ENCODE data around the gene ANKRD6. TPM values are rescaled to one million over a fixed set of nuclear protein-coding genes. Genes with fewer than 3 reads are reported as not detected.

The ANKRD6 gene
- total RNA-seq, 1 experiment from 2014 or later = 13.9 TPM

DNA sequence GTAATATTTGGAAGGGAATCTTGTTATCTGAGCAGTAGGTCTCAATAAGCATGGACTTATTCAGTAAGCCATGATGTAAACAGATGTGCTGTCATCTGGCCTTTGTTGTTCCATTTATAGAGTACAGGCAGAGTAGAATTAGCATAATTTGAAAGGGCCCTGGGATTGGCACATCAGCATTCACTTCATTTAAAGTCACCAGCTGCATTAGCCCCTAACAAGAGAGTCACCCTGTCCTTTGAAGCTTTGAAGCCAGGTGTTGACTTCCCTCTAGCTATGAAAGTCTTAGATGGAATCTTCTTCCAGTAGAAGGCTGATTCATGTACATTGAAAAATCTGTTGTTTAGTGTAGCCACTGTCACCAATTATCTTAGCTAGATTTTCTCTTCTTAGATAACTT is 95.9 kb downstream of the ANKRD6 start (continued):
- TF ChIP-seq, protein P1, sequence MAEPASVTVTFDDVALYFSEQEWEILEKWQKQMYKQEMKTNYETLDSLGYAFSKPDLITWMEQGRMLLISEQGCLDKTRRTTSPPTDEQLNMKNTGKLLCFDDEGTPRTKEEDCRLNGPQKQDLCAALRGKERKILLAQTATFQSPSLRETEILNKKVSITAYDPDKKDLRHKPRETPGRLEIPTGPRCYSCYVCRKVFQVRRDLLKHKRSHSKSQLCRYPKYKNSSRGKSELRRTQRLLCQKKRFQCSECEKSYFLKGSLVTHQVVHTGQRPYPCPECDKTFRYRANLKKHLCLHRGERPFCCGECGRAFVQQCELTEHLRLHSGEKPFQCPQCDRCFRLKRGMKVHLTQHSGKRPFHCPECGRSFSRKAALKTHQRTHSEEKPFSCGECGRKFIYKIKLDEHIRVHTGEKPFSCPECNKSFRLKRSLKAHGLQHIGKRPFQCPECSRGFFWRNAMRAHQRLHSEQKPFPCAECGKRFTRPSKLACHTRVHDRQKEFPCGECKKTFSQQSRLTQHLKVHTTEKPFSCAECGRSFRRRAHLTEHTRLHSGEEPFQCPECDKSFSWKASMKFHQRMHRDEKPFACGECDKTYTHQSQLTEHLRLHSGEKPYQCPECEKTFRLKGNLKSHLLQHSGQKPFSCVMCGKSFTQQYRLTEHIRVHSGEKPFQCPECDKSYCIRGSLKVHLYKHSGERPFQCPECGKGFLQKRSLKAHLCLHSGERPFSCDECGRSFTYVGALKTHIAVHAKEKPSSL (CRISPR knock-in tag; conservative IDR thresholded peaks at IDR 0.05) = no peak
- no peak for TF ChIP-seq NFYB (CRISPR knock-in tag; conservative IDR thresholded peaks at IDR 0.05; ENCODE audit: low read depth)
- TF ChIP-seq SMAD3 (CRISPR knock-in tag; IDR thresholded peaks at IDR 0.05; ENCODE audit: borderline replicate concordance) = no peak
- TF ChIP-seq ZNF232 (CRISPR knock-in tag; IDR thresholded peaks at IDR 0.05) = no peak
- no peak for TF ChIP-seq ATF6 (CRISPR knock-in tag; IDR thresholded peaks at IDR 0.05)
- TF ChIP-seq CTCF (IDR thresholded peaks at IDR 0.05) = no peak
- no peak for TF ChIP-seq TEAD4 (CRISPR knock-in tag; IDR thresholded peaks at IDR 0.05)

- Mint-ChIP-seq H3K36me3 (no peaks in the 10 kb centered on the region), H3K9me3 (no peaks in the 10 kb centered on the region), H3K4me1 (no peaks in the 10 kb centered on the region), H3K4me3 (no peak overlapping the region), H3K27me3 (ENCODE audit: low read depth) (no peaks in the 10 kb centered on the region; the same call in 1 of the 2 replicates), H3K27ac (no peak overlapping the region)
- ChIA-PET POLR2A (no interaction called here), CTCF (no interaction called here)
- no peak for TF ChIP-seq FOXJ3 (CRISPR knock-in tag; IDR thresholded peaks at IDR 0.05; ENCODE audit: borderline replicate concordance)
- no peak for TF ChIP-seq SOX15 (CRISPR knock-in tag; IDR thresholded peaks at IDR 0.05)
- TF ChIP-seq ESRRA (CRISPR knock-in tag; IDR thresholded peaks at IDR 0.05; ENCODE audit: borderline replicate concordance) = no peak
- TF ChIP-seq ZNF281 (CRISPR knock-in tag; IDR thresholded peaks at IDR 0.05) = no peak
- TF ChIP-seq TCF7 (CRISPR knock-in tag; IDR thresholded peaks at IDR 0.05; ENCODE audit: low read depth) = no peak
- no peak for TF ChIP-seq E2F4 (CRISPR knock-in tag; IDR thresholded peaks at IDR 0.05; ENCODE audit: borderline replicate concordance, low read depth)
- no peak for TF ChIP-seq NFYB (CRISPR knock-in tag; conservative IDR thresholded peaks at IDR 0.05; ENCODE audit: low read depth)
- TF ChIP-seq ZNF423 (CRISPR knock-in tag; IDR thresholded peaks at IDR 0.05) = no peak
- no peak for TF ChIP-seq ZNF121 (CRISPR knock-in tag; IDR thresholded peaks at IDR 0.05)
- no peak for TF ChIP-seq NR3C1 (CRISPR knock-in tag; conservative IDR thresholded peaks at IDR 0.05; ENCODE audit: low read depth)
- TF ChIP-seq ETV6 (CRISPR knock-in tag; IDR thresholded peaks at IDR 0.05) = no peak
- TF ChIP-seq, protein P2, sequence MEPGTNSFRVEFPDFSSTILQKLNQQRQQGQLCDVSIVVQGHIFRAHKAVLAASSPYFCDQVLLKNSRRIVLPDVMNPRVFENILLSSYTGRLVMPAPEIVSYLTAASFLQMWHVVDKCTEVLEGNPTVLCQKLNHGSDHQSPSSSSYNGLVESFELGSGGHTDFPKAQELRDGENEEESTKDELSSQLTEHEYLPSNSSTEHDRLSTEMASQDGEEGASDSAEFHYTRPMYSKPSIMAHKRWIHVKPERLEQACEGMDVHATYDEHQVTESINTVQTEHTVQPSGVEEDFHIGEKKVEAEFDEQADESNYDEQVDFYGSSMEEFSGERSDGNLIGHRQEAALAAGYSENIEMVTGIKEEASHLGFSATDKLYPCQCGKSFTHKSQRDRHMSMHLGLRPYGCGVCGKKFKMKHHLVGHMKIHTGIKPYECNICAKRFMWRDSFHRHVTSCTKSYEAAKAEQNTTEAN (CRISPR knock-in tag; IDR thresholded peaks at IDR 0.05) = no peak
- no peak for TF ChIP-seq SMAD3 (CRISPR knock-in tag; IDR thresholded peaks at IDR 0.05; ENCODE audit: borderline replicate concordance)
- no peak for TF ChIP-seq GABPB1 (CRISPR knock-in tag; IDR thresholded peaks at IDR 0.05)
- TF ChIP-seq AR (CRISPR knock-in tag; IDR thresholded peaks at IDR 0.05) = no peak
- TF ChIP-seq SMAD4 (CRISPR knock-in tag; IDR thresholded peaks at IDR 0.05) = no peak
- no peak for TF ChIP-seq TEAD1 (CRISPR knock-in tag; IDR thresholded peaks at IDR 0.05)
- no peak for ATAC-seq
- DNase-seq (ENCODE audit: low spot score) = no peak
These were observed 98.0 kb downstream of the ANKRD6 start for GRCh38 chr6:89530982-89531381.
